GM10266 (cell line): Measurements from ENCODE around the gene MOB3B.

ENCODE experiments used
- DNase-seq: peaks from one replicate; pipeline ENCODE4 v3.0.0; 2012; ENCODE audit errors: extremely low spot score
- CTCF ChIP-seq: IDR thresholded peaks from 2 replicates; pipeline ENCODE4 v1.5.1; 2012; ENCODE audit warnings: mild to moderate bottlenecking, low read depth; ENCODE audit not compliant: control insufficient read depth, insufficient read depth; ENCODE audit errors: missing control alignments

The MOB3B gene

DNA sequence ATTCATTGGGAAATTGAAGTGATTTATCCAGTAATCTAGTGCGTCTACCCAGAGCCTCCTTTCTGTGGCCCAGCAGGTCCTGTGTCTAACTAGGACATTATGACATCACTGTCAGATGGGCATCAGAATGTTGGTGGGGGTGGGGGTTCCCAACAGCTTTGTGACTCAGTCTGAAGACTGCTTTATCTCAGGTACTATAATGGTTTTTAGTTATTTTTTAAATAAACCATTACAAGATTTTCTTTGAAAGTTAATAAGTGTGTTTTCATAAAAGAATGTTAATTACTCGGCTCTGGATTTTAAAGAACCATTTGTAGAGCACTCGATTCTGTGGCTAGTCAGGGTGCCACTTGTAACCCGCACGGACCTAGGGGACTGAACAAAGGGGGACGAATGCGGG, 232.6 kb downstream of the MOB3B start, which contains the start of gene EQTN:
Gene EQTN (minus strand): TSS at position 101 of the 400 bp plus-strand sequence. CDS start 95 bp downstream, at position 6.
- no peak for TF ChIP-seq CTCF
- DNase-seq = no peak

- no peak for DNase-seq
- no peak for TF ChIP-seq CTCF
These were observed 235.6 kb downstream of the MOB3B start for GRCh38 chr9:27293996-27294395.

DNA sequence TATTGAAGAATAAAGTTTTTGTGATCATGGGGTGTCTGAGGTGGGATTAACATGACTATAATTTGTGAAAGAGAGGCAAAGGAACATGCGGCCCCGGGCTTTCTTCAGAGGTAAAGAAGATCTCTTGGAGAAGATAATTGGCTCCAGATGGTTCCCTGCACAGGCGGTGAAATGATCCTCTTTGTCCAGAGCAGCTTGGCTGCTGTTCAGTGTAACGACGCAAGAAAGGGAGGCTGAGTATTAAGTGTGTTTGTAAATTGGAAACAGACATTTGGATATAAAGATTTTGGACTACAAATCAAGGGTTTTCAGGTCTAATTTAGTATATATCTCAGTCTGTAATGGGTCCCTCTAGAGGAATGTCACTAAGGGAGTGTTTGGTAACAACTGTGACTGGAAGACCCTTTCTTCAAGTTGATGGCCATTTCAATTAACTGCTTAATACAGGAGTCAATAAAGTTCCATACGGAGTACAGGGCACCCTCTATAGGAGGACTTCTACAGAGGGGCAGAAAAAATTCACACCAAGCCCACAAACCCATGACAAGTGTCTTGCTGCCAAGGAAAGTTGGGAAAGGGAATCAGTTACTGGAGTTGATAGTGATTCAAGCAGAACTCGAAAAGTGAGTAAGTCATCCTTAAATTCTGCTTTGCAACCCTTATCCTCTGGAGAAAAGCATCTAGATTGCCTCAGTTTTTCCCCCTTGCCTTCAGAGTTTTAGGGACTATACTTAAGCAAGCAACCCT, 236.8 kb downstream of the MOB3B start:
- DNase-seq = no peak
- TF ChIP-seq CTCF = no peak

DNA sequence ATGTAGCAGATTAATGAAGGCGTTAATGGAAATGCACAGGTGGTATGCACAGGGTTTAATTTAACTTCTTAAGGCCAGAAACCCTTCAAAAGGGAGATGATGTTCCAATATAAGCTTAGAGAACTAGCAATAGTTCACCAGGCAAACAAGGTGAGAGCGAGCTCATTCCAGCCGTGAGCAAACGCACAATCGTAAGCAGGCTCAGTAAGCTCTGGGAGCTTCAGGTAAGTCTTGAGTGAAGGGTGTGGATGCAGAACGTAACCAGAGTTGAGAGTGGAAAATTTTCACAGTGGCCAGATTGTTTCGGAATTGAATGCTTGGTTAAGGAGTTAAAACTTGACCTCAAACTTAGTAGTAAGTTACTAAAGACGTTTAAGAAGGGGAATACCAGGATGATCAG, 238.3 kb downstream of the MOB3B start:
- no peak for TF ChIP-seq CTCF
- DNase-seq = no peak

- no peak for DNase-seq
- no peak for TF ChIP-seq CTCF
These were observed 247.3 kb downstream of the MOB3B start for GRCh38 chr9:27282269-27282668.

GRCh38 chr9:27280860-27281259, 248.8 kb downstream of the MOB3B start:
- no peak for TF ChIP-seq CTCF
- DNase-seq = no peak

GRCh38 chr9:27280249-27280648, 249.4 kb downstream of the MOB3B start:
- TF ChIP-seq CTCF = no peak

More at GRCh38 chr9:27280249-27280648, 249.4 kb downstream of the MOB3B start:
- DNase-seq = no peak
